ENCODE results near the gene MIP.
A peak's percentile ranks its signal among the peaks of the same experiment; 100 is the strongest.
"Not testable (repeated sequence)": the region's sequence is repeated elsewhere in the genome, so short reads cannot be mapped to it uniquely, and the experiment has no call there.

MIP gene

GRCh38 chr12:56462565-56462964 is 8.1 kb upstream of the MIP start:
- DNase-seq: no peak

GRCh38 chr12:56461235-56462159 is 7.0 kb upstream of the MIP start:
- DNase-seq: no peak

GRCh38 chr12:56457817-56458216 is 3.4 kb upstream of the MIP start:
- no peak for DNase-seq

GRCh38 chr12:56451147-56451546 is 3.3 kb downstream of the MIP start:
- DNase-seq: no peak

- no peak for DNase-seq
Measured at GRCh38 chr12:56450241-56450640, 4.2 kb downstream of the MIP start.

GRCh38 chr12:56449622-56449984 is 4.9 kb downstream of the MIP start:
- no peak for DNase-seq

GRCh38 chr12:56448860-56449621 is 5.4 kb downstream of the MIP start, which contains the start of gene TIMELESS:
Gene TIMELESS, minus strand, starts transcription at chr12:56449426. Its CDS starts 15,256 bp downstream, at chr12:56434170.
- DNase-seq: peak; percentile 93

- DNase-seq: not testable (repeated sequence)
Measured at GRCh38 chr12:56443208-56443607, 11.2 kb downstream of the MIP start.

- no peak for DNase-seq
Measured at GRCh38 chr12:56437430-56438176, 16.9 kb downstream of the MIP start.

- DNase-seq: no peak
Measured at GRCh38 chr12:56434828-56435227, 19.6 kb downstream of the MIP start.

- DNase-seq: no peak
Measured at GRCh38 chr12:56431850-56432249, 22.6 kb downstream of the MIP start.

GRCh38 chr12:56431288-56431687 is 23.2 kb downstream of the MIP start:
- no peak for DNase-seq

GRCh38 chr12:56425940-56426438 is 28.5 kb downstream of the MIP start:
- DNase-seq: no peak

- DNase-seq: no peak
Measured at GRCh38 chr12:56425193-56425592, 29.3 kb downstream of the MIP start.

GRCh38 chr12:56420411-56420810 is 34.0 kb downstream of the MIP start:
- no peak for DNase-seq

GRCh38 chr12:56417739-56418138 is 36.7 kb downstream of the MIP start:
- DNase-seq: no peak

GRCh38 chr12:56414401-56414800 is 40.1 kb downstream of the MIP start:
- DNase-seq: no peak

GRCh38 chr12:56413392-56413791 is 41.1 kb downstream of the MIP start:
- DNase-seq: no peak

GRCh38 chr12:56411781-56412639 is 42.4 kb downstream of the MIP start:
- DNase-seq: no peak

- DNase-seq: no peak
Measured at GRCh38 chr12:56410768-56411167, 43.7 kb downstream of the MIP start.

- no peak for DNase-seq
Measured at GRCh38 chr12:56408799-56409417, 45.5 kb downstream of the MIP start.

GRCh38 chr12:56404227-56404626 is 50.2 kb downstream of the MIP start:
- not testable (repeated sequence) for DNase-seq
